HG03342 (cell line): ENCODE results near the gene ZBTB7B.

Experiments
- ATAC-seq: cut with Tn5 transposase; IDR thresholded peaks from one replicate; pipeline ENCODE4 v1.9.1; 2021; ENCODE audit warnings: mild to moderate bottlenecking, moderate library complexity; ENCODE audit not compliant: unreplicated experiment

ZBTB7B gene

GRCh38 chr1:155001675-155002463, 733 bp upstream of the ZBTB7B start:
- peak; percentile 52 for ATAC-seq

GRCh38 chr1:155003227-155003765, 694 bp downstream of the ZBTB7B start:
- ATAC-seq = no peak

GRCh38 chr1:155003766-155004351, 1.3 kb downstream of the ZBTB7B start:
- no peak for ATAC-seq

GRCh38 chr1:155004352-155005075, 1.9 kb downstream of the ZBTB7B start:
- no peak for ATAC-seq

GRCh38 chr1:155005076-155006011, 2.7 kb downstream of the ZBTB7B start:
- no peak for ATAC-seq

DNA sequence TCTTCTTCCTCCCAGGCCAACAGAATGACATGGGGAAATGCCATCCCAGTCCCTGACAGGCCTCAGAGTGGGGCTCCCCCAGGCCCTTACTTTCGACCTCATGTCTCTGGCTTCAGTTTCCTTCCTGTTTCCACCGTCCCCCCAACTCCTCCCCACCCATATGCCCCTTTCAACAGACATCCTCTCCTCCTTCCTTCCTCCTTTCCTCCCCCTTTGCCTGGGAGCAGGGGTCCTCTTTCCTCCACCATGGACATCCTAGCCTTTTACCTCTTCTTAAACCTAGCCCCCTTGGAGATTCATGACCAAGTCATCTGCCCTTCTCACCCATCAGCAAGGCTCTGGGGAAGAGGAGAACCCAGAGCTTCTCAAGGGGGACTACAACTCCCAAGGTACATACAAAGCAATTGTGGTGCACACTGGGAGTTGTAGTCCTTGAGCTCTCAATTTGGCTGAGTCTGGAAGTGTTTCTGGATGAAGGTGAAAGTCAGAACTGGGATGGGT, 4.0 kb downstream of the ZBTB7B start:
- no peak for ATAC-seq

GRCh38 chr1:155007251-155007828, 4.7 kb downstream of the ZBTB7B start:
- ATAC-seq = no peak

DNA sequence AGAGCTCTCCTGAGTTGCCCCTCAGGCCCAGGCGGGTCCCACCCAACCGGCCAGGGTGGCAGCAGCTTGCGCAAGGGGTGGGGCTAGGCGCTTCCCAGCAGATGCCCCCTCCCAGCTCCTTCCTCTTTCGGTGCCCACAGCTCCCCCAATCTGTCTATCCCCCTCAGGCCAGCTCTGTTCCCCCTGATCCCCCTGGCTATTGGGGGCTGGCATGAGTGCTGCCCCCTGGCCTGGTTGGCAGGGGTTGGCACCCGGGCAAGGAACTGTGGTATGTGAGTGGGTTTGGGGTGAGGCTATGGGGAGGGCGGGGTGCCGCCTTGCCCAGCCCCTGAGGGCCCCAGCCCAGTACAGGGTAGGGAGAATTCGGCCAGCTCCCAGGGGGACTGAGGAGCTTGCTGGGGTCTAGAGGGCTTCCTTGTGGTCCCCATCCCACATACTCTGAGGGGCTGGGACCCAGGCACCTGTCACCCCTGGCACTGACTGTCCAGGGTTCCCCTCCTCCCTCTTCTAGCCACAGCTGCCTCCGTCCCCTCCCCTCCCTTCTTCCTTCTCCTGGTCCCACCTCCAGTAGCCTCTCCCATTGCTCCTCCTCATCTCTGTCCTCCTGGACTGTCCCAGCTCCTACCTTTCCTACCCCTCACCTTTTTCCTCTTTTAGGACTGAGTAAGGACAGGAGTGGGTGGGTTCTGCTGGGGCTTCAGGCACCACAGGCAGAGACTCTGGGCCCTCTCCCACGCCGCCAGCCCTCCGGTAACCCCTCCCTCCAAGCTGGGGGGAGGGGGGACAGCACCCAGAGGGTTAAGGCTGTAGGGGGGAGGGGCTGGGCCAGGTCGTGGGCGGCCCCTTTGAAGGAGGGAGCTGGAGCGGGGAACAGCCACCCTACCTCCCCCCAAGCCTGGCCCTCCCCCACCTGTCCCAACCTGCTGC, 5.7 kb downstream of the ZBTB7B start:
- ATAC-seq = no peak

DNA sequence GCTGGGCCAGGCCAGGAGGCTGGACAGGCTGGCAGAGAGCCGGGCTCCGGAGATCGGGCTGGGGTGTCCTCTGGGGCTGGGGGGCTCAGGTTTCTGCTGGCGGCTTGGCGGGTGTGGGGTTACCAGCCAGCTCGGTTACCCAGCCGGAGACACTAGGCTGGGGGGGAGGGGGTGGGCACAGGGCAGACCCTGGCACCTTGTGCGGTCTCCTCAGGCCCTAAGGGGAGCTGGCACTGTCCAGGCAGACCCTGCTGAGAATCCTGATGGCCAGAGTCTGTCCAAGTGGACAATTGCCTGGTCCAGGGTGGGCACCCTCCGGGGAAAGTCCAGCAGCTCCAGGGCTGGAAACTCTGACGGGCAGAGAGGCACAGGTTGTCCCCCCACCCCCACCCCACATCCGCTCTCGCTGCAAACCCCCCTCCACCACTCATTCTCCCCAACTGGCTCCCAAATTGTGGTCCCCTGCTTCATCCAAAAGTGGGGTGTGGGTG, 6.7 kb downstream of the ZBTB7B start:
- no peak for ATAC-seq

- ATAC-seq = no peak
These were observed 7.1 kb downstream of the ZBTB7B start for GRCh38 chr1:155009742-155010141.

DNA sequence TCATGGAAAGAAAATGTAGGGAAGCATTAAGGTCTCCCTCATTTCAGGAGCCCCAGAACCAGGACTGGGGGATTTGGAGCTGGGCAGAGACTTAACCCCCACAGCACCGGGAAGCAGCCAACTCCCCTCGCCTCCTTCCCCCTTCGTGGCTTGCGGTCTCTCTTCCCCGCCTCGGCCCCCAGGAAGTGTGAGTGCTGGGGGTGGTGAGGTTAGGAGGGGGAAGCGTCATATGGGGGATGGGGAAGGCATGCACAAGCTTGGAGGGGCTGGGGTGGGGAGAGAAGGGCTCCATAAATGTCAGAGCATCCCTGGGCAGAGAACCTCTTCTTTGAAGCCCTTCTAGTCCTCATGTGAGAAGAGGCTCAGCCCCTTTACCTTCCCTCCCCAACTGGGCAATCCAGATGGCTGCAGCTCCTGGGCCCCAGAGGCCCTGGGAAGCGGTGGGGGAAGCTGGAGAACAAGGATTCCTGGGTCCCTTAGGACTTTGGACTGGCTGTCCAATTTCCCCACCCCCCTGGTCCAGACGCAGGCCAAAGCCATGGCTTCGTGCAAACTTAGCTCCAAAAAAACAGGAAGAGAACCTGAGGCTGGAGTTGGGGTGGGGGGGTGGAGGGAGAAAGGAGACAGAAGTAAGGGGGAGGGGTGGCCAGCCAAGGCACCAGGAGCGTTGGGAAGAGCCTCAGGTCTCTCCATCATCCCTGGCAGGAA, 7.8 kb downstream of the ZBTB7B start:
- ATAC-seq = no peak

DNA sequence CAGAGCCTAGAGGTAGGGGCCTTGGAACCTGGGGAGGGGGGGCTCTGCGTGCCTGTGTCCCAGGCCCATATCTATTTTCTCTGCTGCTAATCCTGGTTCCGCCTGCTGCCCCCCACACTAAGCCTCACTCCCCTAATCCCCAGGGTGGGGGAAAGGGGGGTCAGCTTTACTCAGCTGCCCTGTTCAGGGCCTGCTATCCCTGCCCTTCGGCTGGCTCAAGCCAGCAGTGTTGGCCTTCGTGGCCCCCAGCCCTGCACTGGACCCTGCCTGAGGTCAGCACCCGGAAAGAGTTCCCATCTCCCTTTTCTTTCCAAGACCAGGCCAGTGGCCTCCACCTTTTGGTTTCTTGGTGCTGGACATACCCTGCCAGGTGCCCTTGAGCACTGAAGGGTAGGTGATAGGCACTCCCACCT, 8.4 kb downstream of the ZBTB7B start:
- no peak for ATAC-seq

DNA sequence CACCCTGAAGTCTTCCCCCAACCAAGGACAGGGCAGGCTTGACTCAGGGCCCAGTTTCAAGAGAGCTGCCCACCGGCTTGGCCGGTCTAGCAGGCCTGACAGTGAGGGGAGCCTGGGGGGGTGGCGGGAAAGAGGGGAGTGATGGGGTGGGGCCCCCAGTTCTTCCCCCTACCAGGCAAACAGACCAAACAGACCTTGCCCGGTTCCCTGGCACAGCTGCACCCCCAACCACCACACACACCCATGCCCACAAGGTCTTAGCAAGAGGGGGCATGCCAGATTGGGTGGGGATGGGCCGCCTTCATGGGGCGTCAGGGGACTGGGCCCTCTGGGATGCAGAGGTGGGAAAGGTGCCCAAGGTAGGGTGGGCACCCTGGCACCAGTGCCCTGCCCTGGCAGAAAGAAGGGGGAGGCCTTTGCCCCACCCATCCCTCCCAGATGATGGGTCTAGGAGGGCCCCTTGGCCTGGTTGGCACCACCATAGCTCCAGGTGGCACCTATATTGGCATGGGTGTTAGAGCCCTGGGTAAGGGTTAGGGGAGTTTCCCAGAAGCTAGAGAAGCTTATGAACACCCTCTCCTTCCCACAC, 8.9 kb downstream of the ZBTB7B start:
- ATAC-seq = no peak

DNA sequence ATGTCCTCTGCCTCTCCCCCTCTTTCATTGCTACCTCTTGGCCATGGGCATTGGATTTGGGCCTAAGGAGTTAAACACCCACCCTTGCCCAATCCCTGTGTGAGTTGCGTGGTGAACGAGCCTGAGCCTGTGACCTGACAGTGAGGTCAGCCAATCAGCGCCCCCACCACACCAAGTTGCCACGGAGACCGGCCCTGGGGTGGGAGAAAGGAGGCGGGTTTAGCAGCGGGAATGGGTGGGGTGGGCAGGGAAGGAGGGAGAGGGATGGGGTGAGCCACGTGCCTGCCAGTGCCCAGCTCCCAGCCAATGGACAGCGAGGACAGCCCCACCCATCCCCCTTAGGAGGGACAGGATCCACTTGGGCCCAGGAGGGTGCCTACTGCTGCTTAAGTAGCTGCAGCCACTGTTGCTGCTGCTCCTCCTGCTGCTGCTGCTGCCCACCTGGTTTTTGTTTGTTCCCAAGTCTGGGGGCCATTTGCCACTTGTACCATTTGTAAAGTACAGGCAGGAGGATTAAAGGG, 9.5 kb downstream of the ZBTB7B start:
- ATAC-seq = no peak

DNA sequence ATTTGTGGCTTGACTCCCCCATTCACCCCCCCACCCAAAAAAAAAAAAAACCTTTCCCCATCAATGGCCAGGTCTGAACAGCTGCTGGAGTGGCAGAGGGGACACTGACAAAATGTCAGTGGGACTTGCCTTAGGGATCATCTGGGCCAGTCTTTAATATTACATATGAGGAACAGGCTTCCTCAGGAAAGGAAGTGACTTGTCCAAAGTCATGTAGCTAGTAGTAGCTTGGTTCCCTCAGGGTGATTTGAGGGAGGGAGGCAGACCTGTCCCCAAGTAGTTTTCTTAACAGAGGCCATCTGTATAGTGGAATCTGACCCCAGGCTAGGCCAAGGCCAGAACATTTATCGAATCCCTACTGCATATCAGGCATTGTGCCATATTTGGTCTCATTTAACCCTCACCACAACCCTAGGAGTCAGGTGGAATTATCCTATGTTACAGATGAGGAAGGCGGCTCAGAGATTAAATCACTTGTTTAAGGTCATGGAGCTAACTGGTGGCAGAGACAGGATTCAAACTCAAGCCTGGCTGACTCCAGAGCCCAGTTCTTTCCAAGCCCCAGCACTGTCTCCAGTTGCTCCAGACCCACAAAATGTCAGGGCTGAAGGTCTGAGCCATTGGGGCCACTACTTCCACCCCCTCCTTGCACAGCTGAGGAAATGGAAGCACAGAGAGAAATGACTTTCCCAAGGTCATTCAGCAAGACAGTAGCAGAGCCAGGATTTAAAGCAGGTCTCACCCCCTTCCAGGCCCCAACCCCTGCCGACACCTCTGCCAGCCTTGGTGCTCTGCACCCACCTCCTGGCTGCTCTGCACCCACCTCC, 10.4 kb downstream of the ZBTB7B start:
- ATAC-seq = no peak

GRCh38 chr1:155013632-155014031, 11.0 kb downstream of the ZBTB7B start:
- ATAC-seq = no peak
